HTERT RPE-1 (cell line): ENCODE results near the gene ADGRL1.
"Not testable (repeated sequence)": the region's sequence is repeated elsewhere in the genome, so short reads cannot be mapped to it uniquely, and the experiment has no call there.

ENCODE experiments used
- in situ Hi-C: fragments of 300-500 bp; cut with MboI; formaldehyde crosslinking; loops from 4 replicates; pipeline ENCODE4 v1.14.3; 2020; ENCODE audit warnings: low sequenced_read_pairs

ADGRL1 gene

DNA sequence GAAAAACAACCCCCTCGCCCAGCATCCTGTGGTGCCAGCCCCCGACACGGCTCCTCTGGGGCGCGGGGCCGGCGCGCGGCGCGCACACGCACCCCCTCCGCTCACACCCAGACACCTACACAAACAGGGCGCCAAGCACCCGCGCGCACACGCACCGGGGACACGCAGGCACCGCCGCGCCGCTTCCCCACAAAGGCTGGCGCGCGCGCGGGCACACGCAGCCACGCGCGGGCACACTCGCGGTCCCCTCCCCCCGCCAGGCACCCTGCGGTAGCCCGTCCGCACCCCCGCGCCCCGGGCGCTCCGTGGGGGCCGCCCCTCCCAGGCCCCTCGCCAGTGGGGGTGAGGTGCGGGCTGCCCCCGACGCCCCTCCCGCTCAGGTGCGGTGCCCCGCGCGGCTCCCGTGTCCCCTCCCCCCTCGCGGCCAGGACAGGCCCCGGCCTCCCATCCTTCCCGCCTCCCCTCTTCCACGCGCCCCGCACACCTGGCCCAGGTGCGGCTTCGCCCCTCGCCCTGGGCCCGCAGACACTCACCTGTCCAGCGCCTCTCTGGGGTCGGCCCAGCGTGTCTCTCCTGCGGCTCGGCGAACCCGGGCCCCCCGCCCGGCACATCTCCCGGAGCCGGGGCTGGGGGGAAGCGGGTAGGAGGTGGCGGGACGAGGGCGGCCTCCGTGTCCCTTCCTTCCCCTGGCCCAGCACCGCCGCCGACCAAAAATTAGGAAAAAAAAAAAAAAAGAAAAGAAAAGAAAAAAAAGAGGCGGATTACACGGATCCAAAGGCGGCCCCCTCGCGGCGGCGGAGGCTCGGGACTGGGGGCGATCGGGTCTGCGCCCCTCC, at the start of gene ADGRL1:
TSS of gene ADGRL1 (minus strand) at position 718 of the 836 bp plus-strand sequence. CDS start 22,567 bp downstream, outside the sequence.
- in situ Hi-C loops: not testable (repeated sequence)

DNA sequence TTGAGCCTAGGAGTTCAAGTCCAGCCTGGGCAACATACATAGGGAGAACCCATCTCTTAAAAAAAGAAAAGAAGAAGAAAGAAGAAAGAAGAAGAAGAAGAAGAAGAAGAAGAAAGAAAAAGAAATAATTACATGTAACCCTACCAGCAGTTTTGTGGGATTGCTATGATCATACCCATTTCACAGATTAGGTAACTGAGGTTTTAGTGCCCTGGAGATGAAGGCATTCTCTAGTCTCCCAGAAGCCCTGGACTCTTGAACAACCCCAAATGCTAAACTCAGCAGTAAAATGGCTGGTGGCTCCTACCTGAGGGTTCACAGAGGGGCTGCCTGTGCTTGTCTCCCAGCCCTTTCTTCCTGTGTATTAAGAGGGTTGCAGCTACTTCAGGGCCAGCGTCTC, 49.3 kb upstream of the ADGRL1 start:
- in situ Hi-C loops: not testable (repeated sequence)

- in situ Hi-C loops: not testable (repeated sequence)
These were observed 48.0 kb upstream of the ADGRL1 start for GRCh38 chr19:14253822-14254599.

DNA sequence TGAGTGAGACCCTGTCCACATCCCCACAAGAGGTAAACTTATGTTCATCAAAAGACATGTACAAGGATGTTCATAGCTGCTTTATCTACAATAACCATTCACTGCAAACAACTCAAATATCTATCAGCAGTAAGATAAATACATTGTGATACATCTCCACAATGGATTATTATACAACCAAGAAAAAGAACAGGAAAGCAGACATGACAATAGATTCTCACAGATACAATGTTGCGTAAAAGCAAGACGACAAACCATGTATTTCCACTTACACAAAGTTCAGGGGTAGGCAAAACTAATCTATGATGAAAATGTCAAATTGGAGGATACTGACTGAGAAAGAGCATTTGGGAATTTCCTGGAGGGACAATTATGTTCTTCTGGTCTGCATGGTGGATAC, 46.2 kb upstream of the ADGRL1 start:
- in situ Hi-C loops: not testable (repeated sequence)

- in situ Hi-C loops: no loop called here
These were observed 44.9 kb upstream of the ADGRL1 start for GRCh38 chr19:14250870-14251269.

GRCh38 chr19:14250315-14250714, 44.3 kb upstream of the ADGRL1 start:
- in situ Hi-C loops: not testable (repeated sequence)

GRCh38 chr19:14249891-14250290, 43.9 kb upstream of the ADGRL1 start:
- in situ Hi-C loops: not testable (repeated sequence)

DNA sequence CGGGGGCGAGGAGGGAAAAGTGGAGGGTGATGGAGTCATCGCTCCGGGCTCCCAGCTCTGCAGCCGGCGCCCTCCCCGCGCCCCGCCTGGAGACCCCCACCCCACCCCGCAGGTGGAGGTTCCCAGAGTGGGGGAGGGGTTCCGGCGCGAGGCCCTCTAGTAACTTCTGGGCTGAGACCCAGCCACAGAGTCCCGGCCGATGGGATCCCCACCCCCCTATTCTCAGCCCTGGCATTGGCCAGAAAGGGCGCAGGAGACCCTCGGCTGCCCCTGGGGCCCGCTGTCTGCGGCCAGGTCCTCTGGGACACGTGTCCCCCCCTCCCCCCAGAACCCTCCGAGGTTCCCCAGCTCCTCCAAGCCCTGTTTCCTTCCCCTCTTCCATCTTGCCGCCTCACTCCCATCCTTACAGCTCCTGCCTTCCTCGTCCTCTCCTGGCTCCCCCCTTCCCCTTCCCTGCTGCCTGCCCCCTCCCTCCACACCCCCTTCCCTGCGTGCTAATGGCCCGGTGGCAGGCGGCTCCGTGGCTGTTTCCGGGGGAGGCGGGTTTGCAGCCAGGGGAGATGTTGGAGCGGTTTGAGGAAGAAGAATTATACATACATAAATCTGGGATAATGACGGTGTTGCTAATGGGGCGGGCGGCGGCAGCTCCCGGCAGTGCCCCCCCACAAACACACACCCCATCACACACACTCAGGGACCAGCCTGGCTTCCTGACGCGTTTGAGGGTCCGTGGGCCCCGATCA, 43.2 kb upstream of the ADGRL1 start:
- in situ Hi-C loops: not testable (repeated sequence)

DNA sequence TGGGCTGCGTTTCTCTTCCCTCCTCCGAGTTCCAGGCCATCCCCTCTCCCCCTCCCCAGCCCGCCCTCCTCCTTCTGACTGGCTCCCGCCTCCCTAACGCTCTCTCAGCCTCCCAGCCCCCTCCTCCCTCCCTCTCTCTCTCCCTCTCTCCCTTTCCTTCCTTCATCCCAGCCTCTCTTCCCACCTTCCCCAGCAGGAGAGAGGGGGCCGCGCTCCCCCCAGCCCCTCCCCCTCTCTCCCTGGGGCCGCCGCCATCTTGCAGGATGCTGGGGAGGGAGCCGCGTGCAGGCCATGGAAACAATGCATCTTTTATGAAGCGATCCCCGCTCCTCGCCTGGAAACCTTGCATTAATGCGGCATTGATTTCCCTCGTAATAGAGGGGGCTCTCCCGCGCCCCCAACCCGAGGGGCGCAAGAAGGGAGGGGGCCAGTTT, 42.6 kb upstream of the ADGRL1 start:
- in situ Hi-C loops: no loop called here

- in situ Hi-C loops: not testable (repeated sequence)
These were observed 41.8 kb upstream of the ADGRL1 start for GRCh38 chr19:14247548-14248471.

DNA sequence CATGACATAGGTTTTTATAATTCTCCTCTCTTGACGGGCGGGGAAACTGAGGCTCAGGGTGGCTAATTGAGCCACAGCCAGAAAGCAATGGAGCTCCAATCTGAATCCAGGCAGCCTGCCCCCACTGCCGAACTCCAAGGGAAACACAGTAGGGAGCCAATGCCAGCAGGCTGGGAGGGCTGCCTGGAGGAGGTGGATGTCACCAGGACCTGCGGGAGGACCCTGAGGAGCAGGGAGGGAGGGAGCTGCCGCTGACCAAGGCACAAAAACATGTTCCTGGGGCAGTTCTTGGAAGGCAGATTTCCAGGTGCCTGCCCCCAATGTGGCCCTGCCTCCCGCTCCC, 41.2 kb upstream of the ADGRL1 start:
- in situ Hi-C loops: not testable (repeated sequence)

- in situ Hi-C loops: not testable (repeated sequence)
These were observed 38.4 kb upstream of the ADGRL1 start for GRCh38 chr19:14244393-14244792.

- in situ Hi-C loops: not testable (repeated sequence)
These were observed 37.7 kb upstream of the ADGRL1 start for GRCh38 chr19:14243718-14244117.

- in situ Hi-C loops: no loop called here
These were observed 31.3 kb upstream of the ADGRL1 start for GRCh38 chr19:14237014-14237941.

DNA sequence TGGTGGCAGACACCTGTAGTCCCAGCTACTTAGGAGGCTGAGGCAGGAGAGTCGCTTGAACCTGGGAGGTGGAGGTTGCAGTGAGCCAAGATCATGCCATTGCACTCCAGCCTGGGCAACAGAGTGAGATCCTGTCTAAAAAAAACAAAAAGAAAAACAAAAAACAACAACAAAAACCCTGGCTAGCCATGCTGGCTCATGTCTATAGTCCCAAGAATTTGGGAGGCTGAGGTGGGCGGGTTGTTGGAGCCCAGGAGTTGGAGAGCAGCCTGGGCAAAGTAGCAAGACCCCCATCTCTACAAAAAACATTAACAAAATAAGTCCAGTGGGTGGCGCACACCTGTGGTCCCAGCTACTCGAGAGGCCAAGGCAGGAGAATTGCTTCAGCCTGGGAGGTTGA, 27.0 kb upstream of the ADGRL1 start:
- in situ Hi-C loops: not testable (repeated sequence)

DNA sequence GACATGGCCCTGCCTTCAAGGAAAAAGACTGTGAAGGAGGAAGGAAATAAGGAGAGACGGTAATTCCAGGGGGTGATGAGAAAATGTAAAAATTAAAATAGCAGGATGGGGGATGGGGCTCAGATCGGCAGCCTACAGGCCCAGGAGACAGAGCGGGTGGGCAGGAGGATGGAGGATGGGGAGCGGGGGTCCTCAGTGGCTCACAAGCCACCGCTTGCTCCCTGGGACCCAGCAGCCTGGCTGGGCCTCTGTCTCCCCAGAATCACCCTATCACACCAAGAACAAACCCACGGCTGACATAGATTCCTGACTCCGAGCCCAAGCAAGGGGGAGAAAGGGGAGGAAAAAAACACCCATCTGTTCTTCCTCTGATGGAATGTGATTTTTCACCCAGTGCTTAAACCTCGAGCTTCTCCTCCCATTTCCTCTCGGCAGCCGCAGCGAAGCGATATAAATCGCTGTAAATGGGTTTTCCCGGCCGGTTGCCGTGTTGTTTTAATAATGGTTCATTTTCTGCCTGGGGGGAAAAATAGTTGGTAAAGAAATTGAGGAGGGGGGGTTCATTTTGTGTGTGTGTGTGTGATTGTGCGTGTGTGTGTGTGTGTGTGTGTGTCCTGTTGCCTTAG, 22.6 kb upstream of the ADGRL1 start:
- in situ Hi-C loops: not testable (repeated sequence)

GRCh38 chr19:14226498-14226897, 20.5 kb upstream of the ADGRL1 start:
- in situ Hi-C loops: not testable (repeated sequence)

- in situ Hi-C loops: no loop called here
These were observed 16.9 kb upstream of the ADGRL1 start for GRCh38 chr19:14222886-14223285.

GRCh38 chr19:14221345-14221744, 15.4 kb upstream of the ADGRL1 start:
- in situ Hi-C loops: not testable (repeated sequence)
